ENCODE measurements around the gene TMCO4.

TMCO4 gene

DNA sequence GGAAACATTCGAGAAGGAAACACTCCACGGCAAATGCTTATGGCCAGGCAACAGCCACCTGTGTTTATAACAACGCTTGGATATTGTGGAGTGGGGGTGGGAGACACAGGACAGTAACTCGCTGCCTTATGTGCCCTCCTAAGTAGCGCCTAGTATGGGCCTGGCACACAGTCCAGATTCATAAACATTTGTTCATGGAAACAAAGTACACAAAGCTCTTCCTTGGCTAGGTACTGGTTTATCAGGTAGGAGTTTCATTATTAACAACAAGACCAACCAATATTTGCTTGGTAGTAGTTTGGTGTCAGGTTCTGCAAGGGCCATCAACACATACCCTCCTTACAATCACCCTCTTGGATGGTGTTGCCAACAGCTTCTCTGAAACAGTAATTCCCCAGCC, 23.4 kb downstream of the TMCO4 start:
- no peaks in the 10 kb centered on the region for H3K4me1 ChIP-seq (ENCODE audit: control insufficient read depth, insufficient read depth, low read length)
- CTCF ChIA-PET, result interaction anchor here (1.4 kb wide), 1 partner anchor 9 kb away, joined by 3 read pairs; no protein-coding TSS in a partner anchor
- TF ChIP-seq, protein P1, sequence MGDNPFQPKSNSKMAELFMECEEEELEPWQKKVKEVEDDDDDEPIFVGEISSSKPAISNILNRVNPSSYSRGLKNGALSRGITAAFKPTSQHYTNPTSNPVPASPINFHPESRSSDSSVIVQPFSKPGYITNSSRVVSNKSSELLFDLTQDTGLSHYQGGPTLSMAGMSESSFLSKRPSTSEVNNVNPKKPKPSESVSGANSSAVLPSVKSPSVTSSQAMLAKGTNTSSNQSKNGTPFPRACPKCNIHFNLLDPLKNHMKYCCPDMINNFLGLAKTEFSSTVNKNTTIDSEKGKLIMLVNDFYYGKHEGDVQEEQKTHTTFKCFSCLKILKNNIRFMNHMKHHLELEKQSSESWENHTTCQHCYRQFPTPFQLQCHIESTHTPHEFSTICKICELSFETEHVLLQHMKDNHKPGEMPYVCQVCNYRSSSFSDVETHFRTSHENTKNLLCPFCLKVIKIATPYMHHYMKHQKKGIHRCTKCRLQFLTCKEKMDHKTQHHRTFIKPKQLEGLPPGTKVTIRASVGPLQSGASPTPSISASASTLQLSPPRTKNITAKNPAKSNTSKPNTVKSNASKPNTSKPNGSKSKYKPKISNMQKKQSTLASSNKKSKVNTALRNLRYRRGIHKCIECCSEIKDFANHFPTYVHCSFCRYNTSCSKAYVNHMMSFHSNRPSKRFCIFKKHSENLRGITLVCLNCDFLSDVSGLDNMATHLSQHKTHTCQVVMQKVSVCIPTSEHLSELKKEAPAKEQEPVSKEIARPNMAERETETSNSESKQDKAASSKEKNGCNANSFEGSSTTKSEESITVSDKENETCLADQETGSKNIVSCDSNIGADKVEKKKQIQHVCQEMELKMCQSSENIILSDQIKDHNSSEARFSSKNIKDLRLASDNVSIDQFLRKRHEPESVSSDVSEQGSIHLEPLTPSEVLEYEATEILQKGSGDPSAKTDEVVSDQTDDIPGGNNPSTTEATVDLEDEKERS (tag by site-specific recombination; IDR thresholded peaks at IDR 0.05), result no peak
- TF ChIP-seq ZNF585B (tag by site-specific recombination; IDR thresholded peaks at IDR 0.05) (no peak), ZNF596 (tag by site-specific recombination; IDR thresholded peaks at IDR 0.05) (no peak), ZNF521 (tag by site-specific recombination; IDR thresholded peaks at IDR 0.05) (no peak), ZNF510 (tag by site-specific recombination; IDR thresholded peaks at IDR 0.05; ENCODE audit: insufficient replicate concordance) (no peak), ZNF529 (tag by site-specific recombination; IDR thresholded peaks at IDR 0.05; ENCODE audit: insufficient replicate concordance) (no peak), ZNF623 (tag by site-specific recombination; IDR thresholded peaks at IDR 0.05) (no peak), ZNF274 (IDR thresholded peaks at IDR 0.05; ENCODE audit: low read length) (no peak), ZNF274 (tag by site-specific recombination; IDR thresholded peaks at IDR 0.05; ENCODE audit: borderline replicate concordance) (no peak)
- TF ChIP-seq, protein P2, sequence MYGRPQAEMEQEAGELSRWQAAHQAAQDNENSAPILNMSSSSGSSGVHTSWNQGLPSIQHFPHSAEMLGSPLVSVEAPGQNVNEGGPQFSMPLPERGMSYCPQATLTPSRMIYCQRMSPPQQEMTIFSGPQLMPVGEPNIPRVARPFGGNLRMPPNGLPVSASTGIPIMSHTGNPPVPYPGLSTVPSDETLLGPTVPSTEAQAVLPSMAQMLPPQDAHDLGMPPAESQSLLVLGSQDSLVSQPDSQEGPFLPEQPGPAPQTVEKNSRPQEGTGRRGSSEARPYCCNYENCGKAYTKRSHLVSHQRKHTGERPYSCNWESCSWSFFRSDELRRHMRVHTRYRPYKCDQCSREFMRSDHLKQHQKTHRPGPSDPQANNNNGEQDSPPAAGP (tag by site-specific recombination; IDR thresholded peaks at IDR 0.05), result no peak
- TF ChIP-seq, protein P3, sequence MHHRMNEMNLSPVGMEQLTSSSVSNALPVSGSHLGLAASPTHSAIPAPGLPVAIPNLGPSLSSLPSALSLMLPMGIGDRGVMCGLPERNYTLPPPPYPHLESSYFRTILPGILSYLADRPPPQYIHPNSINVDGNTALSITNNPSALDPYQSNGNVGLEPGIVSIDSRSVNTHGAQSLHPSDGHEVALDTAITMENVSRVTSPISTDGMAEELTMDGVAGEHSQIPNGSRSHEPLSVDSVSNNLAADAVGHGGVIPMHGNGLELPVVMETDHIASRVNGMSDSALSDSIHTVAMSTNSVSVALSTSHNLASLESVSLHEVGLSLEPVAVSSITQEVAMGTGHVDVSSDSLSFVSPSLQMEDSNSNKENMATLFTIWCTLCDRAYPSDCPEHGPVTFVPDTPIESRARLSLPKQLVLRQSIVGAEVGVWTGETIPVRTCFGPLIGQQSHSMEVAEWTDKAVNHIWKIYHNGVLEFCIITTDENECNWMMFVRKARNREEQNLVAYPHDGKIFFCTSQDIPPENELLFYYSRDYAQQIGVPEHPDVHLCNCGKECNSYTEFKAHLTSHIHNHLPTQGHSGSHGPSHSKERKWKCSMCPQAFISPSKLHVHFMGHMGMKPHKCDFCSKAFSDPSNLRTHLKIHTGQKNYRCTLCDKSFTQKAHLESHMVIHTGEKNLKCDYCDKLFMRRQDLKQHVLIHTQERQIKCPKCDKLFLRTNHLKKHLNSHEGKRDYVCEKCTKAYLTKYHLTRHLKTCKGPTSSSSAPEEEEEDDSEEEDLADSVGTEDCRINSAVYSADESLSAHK (tag by site-specific recombination; IDR thresholded peaks at IDR 0.05), result no peak
- TF ChIP-seq, protein P4, sequence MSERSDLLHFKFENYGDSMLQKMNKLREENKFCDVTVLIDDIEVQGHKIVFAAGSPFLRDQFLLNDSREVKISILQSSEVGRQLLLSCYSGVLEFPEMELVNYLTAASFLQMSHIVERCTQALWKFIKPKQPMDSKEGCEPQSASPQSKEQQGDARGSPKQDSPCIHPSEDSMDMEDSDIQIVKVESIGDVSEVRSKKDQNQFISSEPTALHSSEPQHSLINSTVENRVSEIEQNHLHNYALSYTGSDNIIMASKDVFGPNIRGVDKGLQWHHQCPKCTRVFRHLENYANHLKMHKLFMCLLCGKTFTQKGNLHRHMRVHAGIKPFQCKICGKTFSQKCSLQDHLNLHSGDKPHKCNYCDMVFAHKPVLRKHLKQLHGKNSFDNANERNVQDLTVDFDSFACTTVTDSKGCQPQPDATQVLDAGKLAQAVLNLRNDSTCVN (tag by site-specific recombination; optimal IDR thresholded peaks at IDR 0.05), result no peak
- no peaks in the 10 kb centered on the region for H3K9me3 ChIP-seq (ENCODE audit: control insufficient read depth, insufficient read depth, low read depth, low read length)
- H3K4me3 ChIP-seq (ENCODE audit: low read depth, low read length), result no peak overlapping the region
- H3K36me3 ChIP-seq (ENCODE audit: control insufficient read depth in 2 of 2, insufficient read depth in 1 of 2, low read length in 2 of 2), result no peaks in the 10 kb centered on the region
- POLR2A ChIA-PET, result no interaction called here
- no peak overlapping the region for H3K27ac ChIP-seq (ENCODE audit: extremely low read depth, low read depth, low read length)

DNA sequence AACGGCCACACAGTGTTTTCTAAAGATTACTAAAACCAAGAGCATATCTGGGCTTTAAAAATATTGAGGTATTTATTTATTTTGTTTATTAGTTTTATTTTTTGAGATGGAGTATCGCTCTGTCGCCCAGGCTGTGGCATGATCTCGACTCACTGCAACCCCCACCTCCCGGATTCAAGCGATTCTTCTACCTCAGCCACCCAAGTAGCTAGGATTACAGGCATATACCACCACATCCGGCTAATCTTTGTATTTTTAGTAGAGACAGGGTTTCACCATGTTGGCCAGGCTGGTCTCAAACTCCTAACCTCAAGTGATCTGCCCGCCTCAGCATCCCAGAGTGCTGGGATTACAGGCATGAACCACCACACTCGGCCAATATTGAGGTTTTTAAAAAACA, 23.9 kb downstream of the TMCO4 start:
- Histone ChIP-seq H3K9me3 (ENCODE audit: control insufficient read depth, insufficient read depth, low read depth, low read length) (no peaks in the 10 kb centered on the region), H3K4me1 (ENCODE audit: control insufficient read depth, insufficient read depth, low read length) (no peaks in the 10 kb centered on the region), H3K27ac (ENCODE audit: extremely low read depth, low read depth, low read length) (no peak overlapping the region), H3K4me3 (ENCODE audit: low read depth, low read length) (no peak overlapping the region), H3K36me3 (ENCODE audit: control insufficient read depth in 2 of 2, insufficient read depth in 1 of 2, low read length in 2 of 2) (no peaks in the 10 kb centered on the region)
- CTCF ChIA-PET, result interaction anchor here (1.4 to 2.5 kb wide), 2 partner anchors 10 to 14 kb away, joined by 3 to 15 read pairs; no protein-coding TSS in a partner anchor
- POLR2A ChIA-PET, result no interaction called here
- TF ChIP-seq, protein P5, sequence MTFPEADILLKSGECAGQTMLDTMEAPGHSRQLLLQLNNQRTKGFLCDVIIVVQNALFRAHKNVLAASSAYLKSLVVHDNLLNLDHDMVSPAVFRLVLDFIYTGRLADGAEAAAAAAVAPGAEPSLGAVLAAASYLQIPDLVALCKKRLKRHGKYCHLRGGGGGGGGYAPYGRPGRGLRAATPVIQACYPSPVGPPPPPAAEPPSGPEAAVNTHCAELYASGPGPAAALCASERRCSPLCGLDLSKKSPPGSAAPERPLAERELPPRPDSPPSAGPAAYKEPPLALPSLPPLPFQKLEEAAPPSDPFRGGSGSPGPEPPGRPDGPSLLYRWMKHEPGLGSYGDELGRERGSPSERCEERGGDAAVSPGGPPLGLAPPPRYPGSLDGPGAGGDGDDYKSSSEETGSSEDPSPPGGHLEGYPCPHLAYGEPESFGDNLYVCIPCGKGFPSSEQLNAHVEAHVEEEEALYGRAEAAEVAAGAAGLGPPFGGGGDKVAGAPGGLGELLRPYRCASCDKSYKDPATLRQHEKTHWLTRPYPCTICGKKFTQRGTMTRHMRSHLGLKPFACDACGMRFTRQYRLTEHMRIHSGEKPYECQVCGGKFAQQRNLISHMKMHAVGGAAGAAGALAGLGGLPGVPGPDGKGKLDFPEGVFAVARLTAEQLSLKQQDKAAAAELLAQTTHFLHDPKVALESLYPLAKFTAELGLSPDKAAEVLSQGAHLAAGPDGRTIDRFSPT (tag by site-specific recombination; IDR thresholded peaks at IDR 0.05), result no peak
- TF ChIP-seq, protein P6, sequence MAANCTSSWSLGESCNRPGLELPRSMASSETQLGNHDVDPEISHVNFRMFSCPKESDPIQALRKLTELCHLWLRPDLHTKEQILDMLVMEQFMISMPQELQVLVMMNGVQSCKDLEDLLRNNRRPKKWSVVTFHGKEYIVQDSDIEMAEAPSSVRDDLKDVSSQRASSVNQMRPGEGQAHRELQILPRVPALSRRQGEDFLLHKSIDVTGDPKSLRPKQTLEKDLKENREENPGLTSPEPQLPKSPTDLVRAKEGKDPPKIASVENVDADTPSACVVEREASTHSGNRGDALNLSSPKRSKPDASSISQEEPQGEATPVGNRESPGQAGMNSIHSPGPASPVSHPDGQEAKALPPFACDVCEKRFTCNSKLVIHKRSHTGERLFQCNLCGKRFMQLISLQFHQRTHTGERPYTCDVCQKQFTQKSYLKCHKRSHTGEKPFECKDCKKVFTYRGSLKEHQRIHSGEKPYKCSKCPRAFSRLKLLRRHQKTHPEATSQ (tag by site-specific recombination; IDR thresholded peaks at IDR 0.05), result no peak
- TF ChIP-seq SP2 (tag by site-specific recombination; IDR thresholded peaks at IDR 0.05) (no peak), ZNF433 (tag by site-specific recombination; IDR thresholded peaks at IDR 0.05; ENCODE audit: low read depth) (no peak), BCL11A (tag by site-specific recombination; IDR thresholded peaks at IDR 0.05; ENCODE audit: low read depth) (no peak), ZNF707 (tag by site-specific recombination; IDR thresholded peaks at IDR 0.05) (no peak), ZNF112 (tag by site-specific recombination; IDR thresholded peaks at IDR 0.05) (no peak)
- TF ChIP-seq, protein P7, sequence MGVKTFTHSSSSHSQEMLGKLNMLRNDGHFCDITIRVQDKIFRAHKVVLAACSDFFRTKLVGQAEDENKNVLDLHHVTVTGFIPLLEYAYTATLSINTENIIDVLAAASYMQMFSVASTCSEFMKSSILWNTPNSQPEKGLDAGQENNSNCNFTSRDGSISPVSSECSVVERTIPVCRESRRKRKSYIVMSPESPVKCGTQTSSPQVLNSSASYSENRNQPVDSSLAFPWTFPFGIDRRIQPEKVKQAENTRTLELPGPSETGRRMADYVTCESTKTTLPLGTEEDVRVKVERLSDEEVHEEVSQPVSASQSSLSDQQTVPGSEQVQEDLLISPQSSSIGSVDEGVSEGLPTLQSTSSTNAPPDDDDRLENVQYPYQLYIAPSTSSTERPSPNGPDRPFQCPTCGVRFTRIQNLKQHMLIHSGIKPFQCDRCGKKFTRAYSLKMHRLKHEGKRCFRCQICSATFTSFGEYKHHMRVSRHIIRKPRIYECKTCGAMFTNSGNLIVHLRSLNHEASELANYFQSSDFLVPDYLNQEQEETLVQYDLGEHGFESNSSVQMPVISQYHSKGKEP (tag by site-specific recombination; IDR thresholded peaks at IDR 0.05), result no peak
